ENCODE data around the gene ASAP2.

DNA sequence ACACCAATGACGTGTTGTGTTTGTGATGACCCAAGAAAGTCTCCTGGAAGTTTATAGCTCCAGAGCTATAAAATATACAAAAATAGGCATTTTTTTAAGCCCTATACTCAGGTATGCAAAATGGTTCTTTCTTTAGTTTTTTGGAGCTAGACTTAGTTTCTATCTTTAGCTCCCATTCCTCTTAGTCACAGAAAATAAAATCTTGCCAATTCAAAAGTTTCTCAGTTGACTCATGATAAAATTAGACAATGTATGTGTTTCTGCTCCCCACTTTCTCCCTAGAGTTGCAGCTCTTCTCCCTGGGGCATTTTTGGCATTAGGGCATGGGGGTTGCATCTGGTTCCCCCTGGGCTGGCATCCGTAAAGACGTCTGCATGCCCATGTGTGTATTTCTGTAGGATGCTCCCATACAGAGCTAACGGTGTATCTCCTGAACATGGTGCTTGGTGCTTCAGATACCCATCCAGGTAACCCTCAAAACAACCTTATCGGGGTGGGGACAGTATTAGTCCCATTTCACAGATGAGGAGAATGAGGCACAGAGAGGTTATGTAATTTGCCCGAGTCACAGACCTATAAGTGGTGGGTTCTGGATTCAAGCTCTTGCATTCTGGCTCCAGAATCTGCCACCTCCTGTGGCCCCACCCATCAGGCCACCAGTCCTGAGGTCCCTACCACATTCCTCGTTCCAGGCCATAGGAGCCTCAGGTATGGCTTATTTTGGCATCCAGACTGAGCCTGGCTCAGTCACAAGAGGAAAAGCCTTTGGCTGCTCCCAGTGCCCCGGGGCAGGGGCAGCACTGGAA lies 43.1 kb upstream of the ASAP2 start:
- TF ChIP-seq, protein P1, sequence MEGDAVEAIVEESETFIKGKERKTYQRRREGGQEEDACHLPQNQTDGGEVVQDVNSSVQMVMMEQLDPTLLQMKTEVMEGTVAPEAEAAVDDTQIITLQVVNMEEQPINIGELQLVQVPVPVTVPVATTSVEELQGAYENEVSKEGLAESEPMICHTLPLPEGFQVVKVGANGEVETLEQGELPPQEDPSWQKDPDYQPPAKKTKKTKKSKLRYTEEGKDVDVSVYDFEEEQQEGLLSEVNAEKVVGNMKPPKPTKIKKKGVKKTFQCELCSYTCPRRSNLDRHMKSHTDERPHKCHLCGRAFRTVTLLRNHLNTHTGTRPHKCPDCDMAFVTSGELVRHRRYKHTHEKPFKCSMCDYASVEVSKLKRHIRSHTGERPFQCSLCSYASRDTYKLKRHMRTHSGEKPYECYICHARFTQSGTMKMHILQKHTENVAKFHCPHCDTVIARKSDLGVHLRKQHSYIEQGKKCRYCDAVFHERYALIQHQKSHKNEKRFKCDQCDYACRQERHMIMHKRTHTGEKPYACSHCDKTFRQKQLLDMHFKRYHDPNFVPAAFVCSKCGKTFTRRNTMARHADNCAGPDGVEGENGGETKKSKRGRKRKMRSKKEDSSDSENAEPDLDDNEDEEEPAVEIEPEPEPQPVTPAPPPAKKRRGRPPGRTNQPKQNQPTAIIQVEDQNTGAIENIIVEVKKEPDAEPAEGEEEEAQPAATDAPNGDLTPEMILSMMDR (conservative IDR thresholded peaks at IDR 0.05; ENCODE audit: low read length): no peak
- no peak for TF ChIP-seq EZH2phosphoT487 (IDR thresholded peaks at IDR 0.05; ENCODE audit: borderline replicate concordance, low read depth, low read length)
